ENCODE measurements around the gene EIF4H. TPM values are rescaled to one million over a fixed set of nuclear protein-coding genes. Genes with fewer than 3 reads are reported as not detected.
"Not testable (repeated sequence)": the region's sequence is repeated elsewhere in the genome, so short reads cannot be mapped to it uniquely, and the experiment has no call there.

Gene EIF4H
- total RNA-seq, 1 experiment from 2014 or later = 351 TPM

DNA sequence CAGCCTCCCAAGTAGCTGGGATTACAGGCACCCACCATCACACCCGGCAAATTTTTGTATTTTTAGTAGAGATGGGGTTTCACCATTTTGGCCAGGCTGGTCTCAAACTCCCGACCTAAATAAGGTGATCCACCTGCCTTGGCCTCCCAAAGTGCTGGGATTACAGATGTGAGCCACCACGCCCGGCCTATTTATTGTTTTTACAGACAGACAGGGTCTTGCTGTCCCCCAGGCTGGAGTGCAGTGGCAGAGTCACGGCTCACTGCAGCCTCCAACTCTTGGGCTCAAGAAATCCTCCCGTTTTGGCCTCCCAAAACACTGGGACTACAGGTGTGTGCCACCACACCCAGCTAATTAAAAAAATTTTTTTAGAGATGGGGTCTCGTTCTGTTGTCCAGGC is 34.1 kb downstream of the EIF4H start:
- in situ Hi-C loops (cut with HindIII; ENCODE audit: low pct_unique_long_range_greater_than_20kb, low sequenced_read_pairs); DNase-seq (ENCODE audit: low read depth, low spot score): not testable (repeated sequence)

DNA sequence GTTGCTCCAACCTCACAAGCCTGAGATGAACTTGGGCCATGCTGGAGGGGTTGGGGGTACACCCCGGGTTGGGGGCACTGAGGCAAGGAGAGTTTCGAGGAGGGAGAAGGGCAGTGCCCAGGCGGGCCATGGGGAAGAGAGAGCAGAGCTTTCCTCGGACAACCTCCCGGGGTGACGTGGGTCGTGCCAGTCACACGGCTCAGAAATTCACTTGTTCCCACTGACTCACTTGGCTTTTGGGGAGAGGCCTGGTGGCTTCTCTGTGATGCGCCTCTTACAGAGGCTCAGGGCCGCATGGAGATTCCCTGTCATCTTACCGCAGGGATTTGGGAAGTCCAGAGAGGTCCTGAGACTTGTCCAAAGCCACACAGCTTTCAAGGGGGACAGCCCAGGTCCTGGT is 38.5 kb downstream of the EIF4H start:
- in situ Hi-C loops (cut with HindIII; ENCODE audit: low pct_unique_long_range_greater_than_20kb, low sequenced_read_pairs) = no loop called here
- no peak for DNase-seq (ENCODE audit: low read depth, low spot score)

DNA sequence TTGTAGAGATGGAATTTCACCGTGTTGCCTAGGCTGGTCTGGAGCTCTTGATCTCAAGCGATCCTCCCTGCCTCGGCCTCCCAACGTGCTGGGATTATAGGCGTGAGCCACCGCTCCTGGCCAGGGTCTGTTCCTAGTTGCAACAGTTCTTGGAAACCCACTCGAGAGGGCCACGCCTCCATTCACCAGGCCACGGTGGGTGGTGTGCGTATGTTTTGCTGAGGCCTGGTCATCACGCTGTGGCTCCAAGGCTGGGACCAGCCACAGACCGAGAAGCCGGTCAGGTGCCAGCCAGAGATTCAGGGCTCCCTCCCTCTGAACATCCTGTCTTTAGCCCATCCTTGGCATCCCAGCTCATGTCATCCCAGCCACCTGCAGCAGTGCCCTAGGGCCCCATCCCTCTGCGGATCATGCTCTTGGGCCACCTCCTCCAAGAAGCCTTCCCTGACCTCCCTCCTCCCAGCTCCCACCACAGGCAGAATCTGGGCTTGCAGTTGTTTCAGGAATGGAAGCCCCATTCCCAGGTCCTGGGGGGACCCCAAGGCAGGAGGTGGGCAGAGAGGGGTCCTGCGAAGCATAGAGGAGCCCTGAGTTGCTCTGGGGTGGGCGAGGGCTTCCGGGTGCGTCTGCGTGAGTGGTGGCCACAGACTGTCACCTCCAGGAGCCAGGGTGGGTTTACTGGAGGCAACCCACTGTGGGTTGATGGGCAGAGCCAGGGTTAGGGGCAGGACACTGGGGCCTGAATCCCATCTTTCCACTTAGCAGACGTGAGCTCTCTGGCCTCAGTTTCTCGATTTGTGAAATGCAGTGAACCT is 40.9 kb downstream of the EIF4H start:
- in situ Hi-C loops (cut with HindIII; ENCODE audit: low pct_unique_long_range_greater_than_20kb, low sequenced_read_pairs) = no loop called here

DNA sequence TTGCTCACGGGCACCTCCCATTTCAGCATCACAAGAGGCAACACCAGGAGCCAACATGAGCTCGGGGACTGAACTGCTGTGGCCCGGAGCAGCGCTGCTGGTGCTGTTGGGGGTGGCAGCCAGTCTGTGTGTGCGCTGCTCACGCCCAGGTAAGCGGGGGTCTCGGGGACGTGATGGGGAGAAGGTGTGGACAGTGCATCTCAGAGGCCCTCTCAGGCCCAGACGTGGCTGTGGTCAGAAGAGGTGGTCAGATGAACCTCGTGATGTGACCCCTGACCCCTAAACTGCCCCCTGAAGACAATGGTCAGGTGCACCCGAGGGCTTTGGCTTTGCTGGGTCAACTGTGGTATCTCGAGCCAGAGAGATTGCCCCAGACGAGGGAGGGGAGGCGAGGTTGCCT is 41.8 kb downstream of the EIF4H start:
- no peak for DNase-seq (ENCODE audit: low read depth, low spot score)
- in situ Hi-C loops (cut with HindIII; ENCODE audit: low pct_unique_long_range_greater_than_20kb, low sequenced_read_pairs) = no loop called here

More for the DNA sequence above, 40.9 kb downstream of the EIF4H start:
- no peak for DNase-seq (ENCODE audit: low read depth, low spot score)

DNA sequence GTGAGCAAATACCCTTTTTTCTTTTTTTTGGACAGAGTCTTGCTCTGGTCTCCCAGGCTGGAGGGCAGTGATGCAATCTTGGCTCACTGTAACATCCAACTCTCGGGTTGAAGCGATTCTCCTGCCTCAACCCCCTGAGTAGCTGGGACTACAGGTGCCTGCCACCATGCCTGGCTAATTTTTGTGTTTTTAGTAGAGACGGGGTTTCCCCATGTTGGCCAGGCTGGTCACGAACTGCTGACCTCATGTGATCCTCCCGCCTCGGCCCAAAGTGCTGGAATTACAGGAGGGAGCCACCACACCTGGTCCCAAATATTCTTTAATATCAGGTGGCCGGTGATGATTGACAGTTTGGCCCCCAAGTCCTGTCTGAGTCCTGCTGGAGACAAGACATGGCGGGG is 42.2 kb downstream of the EIF4H start:
- in situ Hi-C loops (cut with HindIII; ENCODE audit: low pct_unique_long_range_greater_than_20kb, low sequenced_read_pairs) = no loop called here
- no peak for DNase-seq (ENCODE audit: low read depth, low spot score)

DNA sequence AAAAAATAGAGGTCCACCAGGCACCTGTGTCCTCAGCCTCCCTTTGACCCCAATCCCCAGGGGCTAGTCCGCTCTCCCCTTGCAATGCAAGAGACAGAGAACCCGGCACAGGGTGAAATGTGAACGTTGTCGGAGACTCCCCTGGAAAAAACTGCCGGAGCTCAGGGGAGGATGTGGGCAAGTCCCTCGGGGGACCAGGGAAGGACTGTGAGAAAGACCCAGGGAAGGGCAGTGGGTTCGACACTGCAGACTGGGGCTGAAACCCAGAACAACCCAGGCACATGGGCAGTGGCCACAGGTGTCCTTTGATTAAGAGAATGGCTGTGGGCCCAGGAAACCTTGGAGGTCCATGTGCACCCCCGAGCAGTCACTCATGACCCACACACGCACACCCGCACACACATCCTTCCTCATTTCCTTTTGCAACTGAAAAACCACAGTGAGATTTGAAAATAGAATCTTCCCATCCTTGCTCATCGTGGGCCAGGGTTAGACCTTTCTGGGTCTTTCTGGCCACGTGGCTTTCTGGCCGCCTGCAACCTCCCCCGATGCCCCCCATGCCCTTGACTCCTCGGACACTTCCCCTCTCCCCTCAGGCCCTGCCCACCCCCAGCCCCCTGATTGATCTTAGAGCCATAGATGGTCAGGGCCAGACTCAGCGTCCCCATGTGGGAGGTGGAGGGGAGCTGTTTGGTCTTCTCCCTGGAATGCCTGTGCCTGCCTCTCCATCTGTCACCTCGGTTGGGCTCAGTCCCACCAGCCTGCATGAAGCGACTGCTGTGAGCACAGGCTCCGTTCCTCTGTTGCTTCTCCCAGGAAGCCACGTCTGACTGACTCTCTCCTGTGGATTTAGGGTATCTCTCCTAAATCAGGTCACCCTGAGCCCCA is 43.5 kb downstream of the EIF4H start:
- DNase-seq (ENCODE audit: low read depth, low spot score) = no peak
- in situ Hi-C loops (cut with HindIII; ENCODE audit: low pct_unique_long_range_greater_than_20kb, low sequenced_read_pairs) = no loop called here

DNA sequence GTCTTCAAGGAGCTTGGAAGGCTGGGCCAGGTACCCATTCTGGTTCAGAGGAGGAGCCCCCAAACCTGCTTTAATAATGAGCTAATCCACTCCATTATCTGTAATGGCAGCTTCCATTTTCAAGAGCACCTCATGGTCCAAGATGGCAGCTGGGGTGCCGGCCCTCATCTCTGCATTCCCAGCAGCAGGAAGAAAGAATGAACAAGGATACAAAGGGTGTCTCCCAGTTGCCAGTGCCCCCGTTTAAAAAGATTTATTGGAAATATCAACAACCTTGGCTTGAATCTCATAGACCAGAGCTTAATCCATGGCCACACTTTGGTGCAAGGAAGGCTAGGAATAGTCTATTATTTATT is 44.2 kb downstream of the EIF4H start:
- in situ Hi-C loops (cut with HindIII; ENCODE audit: low pct_unique_long_range_greater_than_20kb, low sequenced_read_pairs) = no loop called here

DNA sequence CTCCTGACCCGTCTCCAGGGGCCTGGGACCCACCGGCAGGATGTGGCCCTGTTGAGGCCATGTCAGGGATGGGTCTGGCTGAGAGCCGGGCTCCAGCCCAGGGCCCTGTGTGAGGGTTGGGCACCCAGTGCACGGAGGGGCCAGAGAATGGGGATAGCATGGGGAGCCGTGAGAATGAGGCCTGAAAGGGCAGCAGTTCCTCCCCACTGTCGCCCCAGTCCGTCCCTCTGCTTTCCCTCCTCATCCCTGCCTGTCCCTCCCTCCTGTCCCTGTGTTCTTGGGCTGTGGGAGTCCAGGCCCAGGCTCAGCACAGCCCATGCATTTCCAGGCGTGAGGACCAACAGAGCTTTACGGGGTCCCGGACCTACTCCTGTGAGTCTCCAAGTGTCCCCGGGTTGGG is 45.3 kb downstream of the EIF4H start:
- no peak for DNase-seq (ENCODE audit: low read depth, low spot score)
- in situ Hi-C loops (cut with HindIII; ENCODE audit: low pct_unique_long_range_greater_than_20kb, low sequenced_read_pairs) = no loop called here

More for the DNA sequence above, 44.2 kb downstream of the EIF4H start:
- no peak for DNase-seq (ENCODE audit: low read depth, low spot score)

DNA sequence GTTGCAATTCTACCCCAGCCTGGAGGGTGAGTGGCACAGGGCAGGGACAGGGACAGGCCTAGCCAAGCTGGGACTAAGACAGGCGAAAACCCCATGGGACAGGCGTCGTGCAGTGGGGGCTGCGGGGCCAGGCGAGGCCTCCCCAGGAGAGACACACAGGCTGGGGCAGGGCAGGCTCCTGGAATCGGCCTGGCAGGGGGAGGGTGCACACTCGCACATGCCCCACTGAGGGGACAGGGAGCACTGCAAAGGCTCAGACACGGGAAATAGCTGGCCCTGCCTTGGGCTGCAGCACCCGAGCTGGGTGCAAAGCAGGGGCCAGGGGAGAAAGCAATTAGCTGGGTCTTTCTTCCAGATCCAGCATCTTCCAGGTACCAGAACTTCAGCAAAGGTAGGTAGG is 46.1 kb downstream of the EIF4H start:
- no peak for DNase-seq (ENCODE audit: low read depth, low spot score)
- in situ Hi-C loops (cut with HindIII; ENCODE audit: low pct_unique_long_range_greater_than_20kb, low sequenced_read_pairs) = no loop called here

DNA sequence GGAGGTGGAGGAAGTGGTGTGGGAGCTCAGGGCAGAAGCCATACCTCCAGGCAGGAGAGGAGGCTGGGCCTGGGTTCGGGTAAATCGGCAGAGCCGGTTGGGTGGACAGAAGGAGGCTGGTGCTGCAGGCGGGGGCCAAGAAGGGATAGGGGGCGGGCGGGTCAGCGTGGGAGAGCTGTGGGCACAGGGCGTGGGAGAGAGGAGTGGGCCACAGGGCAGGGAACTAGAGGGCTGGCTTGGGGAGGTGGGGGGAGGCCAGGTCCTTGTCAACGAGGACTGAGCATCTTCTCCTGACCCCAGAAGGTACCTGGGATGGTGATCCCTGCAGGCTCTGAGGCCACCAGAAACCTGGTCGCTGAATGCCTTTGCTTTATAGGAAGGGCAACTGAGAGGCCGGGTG is 47.6 kb downstream of the EIF4H start:
- no peak for DNase-seq (ENCODE audit: low read depth, low spot score)
- in situ Hi-C loops (cut with HindIII; ENCODE audit: low pct_unique_long_range_greater_than_20kb, low sequenced_read_pairs) = no loop called here

DNA sequence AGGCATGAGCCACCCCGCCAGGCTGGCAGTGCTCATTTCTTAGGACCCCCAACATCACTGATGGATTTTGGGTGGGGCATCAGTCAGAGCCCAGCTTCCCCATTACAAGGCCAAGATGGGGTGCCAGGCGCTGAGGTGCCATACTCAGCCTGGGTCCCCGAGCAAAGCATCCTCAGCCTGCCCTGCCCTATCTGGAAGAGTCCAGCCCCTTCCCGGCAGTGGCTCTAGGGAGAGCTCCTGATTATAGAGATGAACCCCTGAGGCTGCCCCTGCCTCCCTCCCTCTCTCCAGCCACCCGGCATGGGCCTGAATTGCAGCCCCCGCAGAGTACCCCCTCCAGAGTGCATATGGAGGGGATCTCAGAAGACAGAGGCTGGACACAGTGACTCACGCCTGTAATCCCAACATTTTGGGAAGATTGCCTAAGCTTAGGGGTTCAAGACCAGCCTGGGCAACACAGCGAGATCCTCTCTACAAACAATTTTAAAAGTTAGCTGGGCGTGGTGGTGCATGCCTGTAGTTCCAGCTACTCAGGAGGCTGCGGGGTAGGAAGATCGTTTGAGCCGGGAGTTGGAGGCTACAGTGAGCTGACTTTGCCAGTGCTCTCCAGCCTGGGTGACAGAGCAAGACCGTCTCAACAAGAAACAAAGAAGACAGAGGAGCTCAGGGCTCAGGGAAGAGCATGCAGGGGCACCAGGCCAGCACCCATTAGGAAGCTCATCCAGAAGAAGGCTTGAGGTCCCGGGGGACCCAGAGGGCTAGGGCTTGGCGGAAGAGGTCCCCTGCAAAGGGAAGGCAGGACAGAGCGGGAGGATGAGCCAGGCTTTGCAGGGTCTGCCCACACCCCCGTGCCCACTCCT is 48.9 kb downstream of the EIF4H start:
- in situ Hi-C loops (cut with HindIII; ENCODE audit: low pct_unique_long_range_greater_than_20kb, low sequenced_read_pairs) = no loop called here

DNA sequence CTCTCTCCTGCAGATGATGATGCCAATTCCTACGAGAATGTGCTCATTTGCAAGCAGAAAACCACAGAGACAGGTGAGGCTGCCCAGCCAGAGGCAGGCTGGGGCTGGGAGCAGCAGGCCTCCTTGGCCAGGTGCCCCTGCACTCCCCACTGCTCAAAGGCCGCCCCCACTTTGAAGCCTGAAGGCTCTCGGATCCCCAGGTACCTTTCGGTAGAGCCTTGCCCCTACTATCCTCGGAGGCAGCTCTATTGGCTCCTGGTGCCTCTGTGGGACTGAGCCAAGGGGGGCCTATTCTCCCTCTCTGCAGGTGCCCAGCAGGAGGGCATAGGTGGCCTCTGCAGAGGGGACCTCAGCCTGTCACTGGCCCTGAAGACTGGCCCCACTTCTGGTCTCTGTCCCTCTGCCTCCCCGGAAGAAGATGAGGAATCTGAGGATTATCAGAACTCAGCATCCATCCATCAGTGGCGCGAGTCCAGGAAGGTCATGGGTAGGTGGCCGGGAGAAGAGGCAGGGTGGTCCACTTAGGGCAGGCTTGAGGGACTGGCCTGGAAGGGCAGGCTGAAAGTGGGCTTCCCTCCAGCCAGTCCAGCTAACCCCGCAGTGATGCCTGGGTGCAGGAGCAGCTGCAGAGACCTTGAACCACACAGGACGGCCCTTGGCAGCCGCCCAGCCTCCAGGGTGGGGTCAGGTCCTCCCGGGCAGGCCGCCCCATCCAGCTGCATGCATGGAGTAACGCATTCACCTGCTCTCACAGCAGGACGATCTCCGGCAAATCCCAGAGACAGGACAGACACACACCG is 49.8 kb downstream of the EIF4H start:
- in situ Hi-C loops (cut with HindIII; ENCODE audit: low pct_unique_long_range_greater_than_20kb, low sequenced_read_pairs) = no loop called here
- no peak for DNase-seq (ENCODE audit: low read depth, low spot score)

More for the DNA sequence above, 48.9 kb downstream of the EIF4H start:
- no peak for DNase-seq (ENCODE audit: low read depth, low spot score)

DNA sequence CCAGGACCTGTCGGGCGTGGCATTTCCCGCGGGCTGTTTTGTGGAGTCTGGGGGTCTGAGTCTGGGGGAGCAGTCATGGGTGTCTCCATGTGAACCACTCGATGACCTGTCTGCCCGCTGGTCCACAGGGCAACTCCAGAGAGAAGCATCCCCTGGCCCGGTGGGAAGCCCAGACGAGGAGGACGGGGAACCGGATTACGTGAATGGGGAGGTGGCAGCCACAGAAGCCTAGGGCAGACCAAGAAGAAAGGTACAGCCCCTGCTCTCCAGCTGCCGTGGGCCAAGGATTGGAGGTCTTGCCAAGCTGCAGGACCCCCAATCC is 50.3 kb downstream of the EIF4H start:
- DNase-seq (ENCODE audit: low read depth, low spot score) = no peak
- in situ Hi-C loops (cut with HindIII; ENCODE audit: low pct_unique_long_range_greater_than_20kb, low sequenced_read_pairs) = no loop called here

DNA sequence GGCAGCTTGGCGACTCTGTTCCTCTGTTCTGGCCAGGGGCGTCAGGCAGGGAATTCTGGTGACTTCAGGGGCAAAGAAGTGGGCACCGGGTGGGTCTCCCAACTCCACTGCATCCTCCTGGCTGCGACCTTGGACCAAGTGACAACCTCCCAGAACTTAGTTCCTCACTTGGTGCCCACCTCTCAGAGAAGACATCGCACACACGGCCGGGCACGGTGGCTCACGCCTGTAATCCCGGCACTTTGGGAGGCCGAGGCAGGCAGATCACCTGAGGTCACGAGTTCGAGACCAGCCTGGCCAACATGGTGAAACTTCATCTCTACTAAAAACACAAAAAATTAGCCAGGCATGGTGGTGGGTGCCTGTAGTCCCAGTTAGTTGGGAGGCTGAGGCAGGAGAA is 50.8 kb downstream of the EIF4H start:
- in situ Hi-C loops (cut with HindIII; ENCODE audit: low pct_unique_long_range_greater_than_20kb, low sequenced_read_pairs); DNase-seq (ENCODE audit: low read depth, low spot score): not testable (repeated sequence)

DNA sequence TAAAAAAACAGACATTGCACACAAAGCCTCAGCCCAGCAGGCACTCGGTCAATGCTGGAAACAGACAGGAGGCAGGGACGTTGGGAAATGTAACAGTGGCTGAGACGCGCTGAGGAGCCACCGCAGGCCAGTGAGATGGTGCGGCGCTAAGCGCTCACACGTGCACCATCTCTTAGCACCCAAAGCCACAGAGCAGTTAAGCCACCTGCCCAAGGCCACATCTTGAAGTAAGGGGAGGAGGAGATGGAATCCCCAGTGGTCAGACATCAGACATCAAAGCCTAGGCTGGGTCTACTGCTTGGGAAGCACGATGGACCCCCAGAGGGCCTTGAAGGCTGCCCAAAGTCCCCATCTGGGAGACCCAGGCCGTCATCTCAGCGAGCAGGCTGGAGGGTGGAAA is 51.2 kb downstream of the EIF4H start:
- no peak for DNase-seq (ENCODE audit: low read depth, low spot score)
- in situ Hi-C loops (cut with HindIII; ENCODE audit: low pct_unique_long_range_greater_than_20kb, low sequenced_read_pairs) = no loop called here

DNA sequence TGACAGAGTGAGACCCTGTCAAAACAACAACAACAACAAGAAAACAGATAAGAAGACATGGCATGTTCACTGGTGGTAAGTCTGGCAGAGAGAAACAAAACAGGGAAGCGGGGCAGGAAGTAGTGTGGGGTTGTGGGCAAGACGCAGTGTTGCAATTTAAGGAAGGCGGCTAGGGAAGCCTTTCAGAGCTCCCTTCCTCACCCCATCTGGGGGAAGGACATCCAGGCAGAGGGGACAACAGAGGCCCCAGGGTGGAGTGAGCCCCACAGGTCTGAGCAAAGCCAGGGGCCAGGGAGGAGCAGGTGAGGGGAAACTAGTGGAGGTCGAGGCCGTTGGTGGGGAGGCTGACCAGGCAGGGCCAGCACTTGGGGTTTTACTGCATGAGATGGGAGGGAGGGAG is 52.5 kb downstream of the EIF4H start:
- DNase-seq (ENCODE audit: low read depth, low spot score) = no peak
- in situ Hi-C loops (cut with HindIII; ENCODE audit: low pct_unique_long_range_greater_than_20kb, low sequenced_read_pairs) = no loop called here
